PC-9 (cell line): ENCODE results near the gene RALGPS2.

Source experiments
- EZH2 ChIP-seq: fragments of 200-600 bp; sonication (generic); IDR thresholded peaks from 2 replicates; pipeline ENCODE4 v1.8.0; 2017; ENCODE audit warnings: antibody characterized with exemption, low read depth
- TF ChIP-seq, protein P1 (sequence below): fragments of 200-600 bp; sonication (generic); conservative IDR thresholded peaks from 2 replicates; pipeline ENCODE4 v1.6.1; 2017; ENCODE audit warnings: mixed run types, antibody characterized with exemption, mild to moderate bottlenecking, moderate library complexity

DNA sequence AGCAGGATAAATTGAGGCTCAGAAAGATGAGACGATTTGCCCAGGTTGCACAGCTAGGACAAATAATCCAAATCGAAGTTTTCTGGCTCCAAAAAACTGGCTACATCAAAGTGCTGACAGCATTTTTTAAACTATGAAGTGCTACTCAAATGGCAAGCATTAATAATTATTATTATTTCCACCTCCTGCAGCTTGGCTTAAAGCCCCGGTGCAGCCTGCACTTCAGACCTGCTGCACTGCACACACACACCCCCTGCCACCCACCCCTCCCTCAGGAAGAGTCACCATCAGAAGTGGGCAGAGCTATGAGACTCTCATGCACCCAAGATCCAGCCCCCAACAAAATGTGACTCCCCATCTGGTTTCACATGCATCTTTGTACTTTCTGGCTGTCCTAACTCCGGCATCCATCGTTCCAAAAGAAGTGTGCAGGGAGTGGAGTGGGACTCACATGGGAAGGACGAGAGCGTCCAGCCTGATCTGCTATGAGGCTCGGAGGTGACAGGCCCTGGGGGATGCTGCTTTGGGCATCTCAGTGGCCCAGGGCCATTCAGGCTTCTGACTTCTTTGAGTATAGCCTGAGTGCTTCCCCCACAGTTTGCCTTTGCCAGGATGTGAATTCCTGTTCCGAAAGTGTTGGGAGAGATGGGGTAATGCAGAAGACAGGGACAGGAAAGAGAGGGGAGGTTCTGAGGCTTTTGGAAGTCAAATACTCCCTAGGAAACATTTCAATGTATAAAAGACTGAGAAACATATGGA is 235.6 kb downstream of the RALGPS2 start:
- TF ChIP-seq, protein P1, sequence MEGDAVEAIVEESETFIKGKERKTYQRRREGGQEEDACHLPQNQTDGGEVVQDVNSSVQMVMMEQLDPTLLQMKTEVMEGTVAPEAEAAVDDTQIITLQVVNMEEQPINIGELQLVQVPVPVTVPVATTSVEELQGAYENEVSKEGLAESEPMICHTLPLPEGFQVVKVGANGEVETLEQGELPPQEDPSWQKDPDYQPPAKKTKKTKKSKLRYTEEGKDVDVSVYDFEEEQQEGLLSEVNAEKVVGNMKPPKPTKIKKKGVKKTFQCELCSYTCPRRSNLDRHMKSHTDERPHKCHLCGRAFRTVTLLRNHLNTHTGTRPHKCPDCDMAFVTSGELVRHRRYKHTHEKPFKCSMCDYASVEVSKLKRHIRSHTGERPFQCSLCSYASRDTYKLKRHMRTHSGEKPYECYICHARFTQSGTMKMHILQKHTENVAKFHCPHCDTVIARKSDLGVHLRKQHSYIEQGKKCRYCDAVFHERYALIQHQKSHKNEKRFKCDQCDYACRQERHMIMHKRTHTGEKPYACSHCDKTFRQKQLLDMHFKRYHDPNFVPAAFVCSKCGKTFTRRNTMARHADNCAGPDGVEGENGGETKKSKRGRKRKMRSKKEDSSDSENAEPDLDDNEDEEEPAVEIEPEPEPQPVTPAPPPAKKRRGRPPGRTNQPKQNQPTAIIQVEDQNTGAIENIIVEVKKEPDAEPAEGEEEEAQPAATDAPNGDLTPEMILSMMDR = no peak
- TF ChIP-seq EZH2 = no peak
